Kidney (tissue), 14 donors: Measurements from ENCODE around the gene OLFM3. TPM values are rescaled to one million over a fixed set of nuclear protein-coding genes. Genes with fewer than 3 reads are reported as not detected.

Experiments
- DNase-seq, 5 donors: peaks; one replicate each; pipeline ENCODE4 v3.0.0-alpha.2; 2013 to 2020
- FAIRE-seq: peaks from 2 replicates; lab custom pipeline; 2012; peaks lifted over from hg19 to GRCh38; lab: Jason Lieb, UNC
- H3K27ac ChIP-seq, 2 donors: one replicate each; pipeline ENCODE4 v1.7.0; 2013; ENCODE audit warnings: low read depth in 2 of 2, low read length in 2 of 2, inconsistent platforms in 1 of 2
- H3K27me3 ChIP-seq: one replicate; pipeline ENCODE4 v1.7.1; 2013; ENCODE audit warnings: low read length, inconsistent platforms; ENCODE audit not compliant: control insufficient read depth, insufficient read depth
- H3K36me3 ChIP-seq, 3 donors: one replicate each; pipeline versions ENCODE4 v1.7.0 to v1.7.1; 2013; ENCODE audit warnings: low read length in 3 of 3, control low read depth in 1 of 3, inconsistent platforms in 1 of 3; ENCODE audit not compliant: insufficient read depth in 3 of 3, control insufficient read depth in 2 of 3
- H3K4me1 ChIP-seq, 3 donors: one replicate each; pipeline versions ENCODE4 v1.7.0 to v1.7.1; 2013; ENCODE audit warnings: low read length in 3 of 3, inconsistent platforms in 1 of 3, low read depth in 1 of 3; ENCODE audit not compliant: control insufficient read depth in 2 of 3, insufficient read depth in 2 of 3
- H3K4me3 ChIP-seq, 3 donors: one replicate each; pipeline versions ENCODE4 v1.7.0 to v1.8.1; 2013; ENCODE audit warnings: low read length in 3 of 3, control low read depth in 1 of 3, inconsistent platforms in 1 of 3
- H3K9ac ChIP-seq, 3 donors: one replicate each; pipeline versions ENCODE4 v1.7.0 to v1.7.1; 2013; ENCODE audit warnings: low read length in 3 of 3, control low read depth in 1 of 3, inconsistent platforms in 1 of 3
- H3K9me3 ChIP-seq, 3 donors: one replicate each; pipeline versions ENCODE4 v1.7.0 to v1.7.1; 2013; ENCODE audit warnings: low read length in 3 of 3, control low read depth in 1 of 3, inconsistent platforms in 1 of 3; ENCODE audit not compliant: control insufficient read depth in 2 of 3, insufficient read depth in 1 of 3
- intact Hi-C: fragments of 100-400 bp; cut with DNase I; formaldehyde crosslinking; loops from one replicate; pipeline ENCODE4 v1.11.1; 2022
- polyA plus RNA-seq: library from polyadenylated mRNA; stranded (reverse); fragments of 350-450 nt; fragmentation: Illumina TruSeq; extraction: RNeasy Lipid Tissue Mini Kit (QIAGEN cat#74804); gene quantifications from one replicate; pipeline ENCODE4 v1.2.3, GENCODE V29; 2014; ENCODE audit warnings: low read depth, low replicate concordance; ENCODE audit not compliant: insufficient read depth
- total RNA-seq: library from RNA; stranded (reverse); fragmentation: NEBNext Ultra II Directional; extraction: Animal tissue kit (Norgen Biotek cat#: 25700); gene quantifications from one replicate; pipeline ENCODE4 v1.2.1, GENCODE V29; 2021
- TF ChIP-seq, protein P1 (sequence below): IDR thresholded peaks from 3 replicates; pipeline ENCODE4 v1.5.1; 2012; ENCODE audit warnings: mild to moderate bottlenecking, moderate library complexity, borderline replicate concordance; ENCODE audit not compliant: insufficient read depth; ENCODE audit errors: extremely low read depth
- donor health status: control.
- donor health status: control.
- donor health status: control.
- donor health status: control.
- donor health status: control.
- donor health status: DM: yes; HTN: yes; CAD: no.
- donor health status: Normal renal cell carcinoma (clear cell type).

OLFM3 gene
- total and polyA plus RNA-seq, 2 donors from 2014 or later: 0.41 TPM; not detected in 1

- no peak overlapping the region for H3K4me3 ChIP-seq
- no peaks in the 10 kb centered on the region for H3K27me3 ChIP-seq
- DNase-seq (no peak), FAIRE-seq (no peak)
- intact Hi-C loops: no loop called here
- H3K9me3 ChIP-seq: no peaks in the 10 kb centered on the region
- no peaks in the 10 kb centered on the region for H3K4me1 ChIP-seq
- no peak overlapping the region for H3K27ac ChIP-seq
- no peak overlapping the region for H3K9ac ChIP-seq
- TF ChIP-seq, protein P1, sequence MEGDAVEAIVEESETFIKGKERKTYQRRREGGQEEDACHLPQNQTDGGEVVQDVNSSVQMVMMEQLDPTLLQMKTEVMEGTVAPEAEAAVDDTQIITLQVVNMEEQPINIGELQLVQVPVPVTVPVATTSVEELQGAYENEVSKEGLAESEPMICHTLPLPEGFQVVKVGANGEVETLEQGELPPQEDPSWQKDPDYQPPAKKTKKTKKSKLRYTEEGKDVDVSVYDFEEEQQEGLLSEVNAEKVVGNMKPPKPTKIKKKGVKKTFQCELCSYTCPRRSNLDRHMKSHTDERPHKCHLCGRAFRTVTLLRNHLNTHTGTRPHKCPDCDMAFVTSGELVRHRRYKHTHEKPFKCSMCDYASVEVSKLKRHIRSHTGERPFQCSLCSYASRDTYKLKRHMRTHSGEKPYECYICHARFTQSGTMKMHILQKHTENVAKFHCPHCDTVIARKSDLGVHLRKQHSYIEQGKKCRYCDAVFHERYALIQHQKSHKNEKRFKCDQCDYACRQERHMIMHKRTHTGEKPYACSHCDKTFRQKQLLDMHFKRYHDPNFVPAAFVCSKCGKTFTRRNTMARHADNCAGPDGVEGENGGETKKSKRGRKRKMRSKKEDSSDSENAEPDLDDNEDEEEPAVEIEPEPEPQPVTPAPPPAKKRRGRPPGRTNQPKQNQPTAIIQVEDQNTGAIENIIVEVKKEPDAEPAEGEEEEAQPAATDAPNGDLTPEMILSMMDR: no peak
- H3K36me3 ChIP-seq: no peaks in the 10 kb centered on the region
Measured at GRCh38 chr1:101902199-101902598, 94.5 kb downstream of the OLFM3 start.

DNA sequence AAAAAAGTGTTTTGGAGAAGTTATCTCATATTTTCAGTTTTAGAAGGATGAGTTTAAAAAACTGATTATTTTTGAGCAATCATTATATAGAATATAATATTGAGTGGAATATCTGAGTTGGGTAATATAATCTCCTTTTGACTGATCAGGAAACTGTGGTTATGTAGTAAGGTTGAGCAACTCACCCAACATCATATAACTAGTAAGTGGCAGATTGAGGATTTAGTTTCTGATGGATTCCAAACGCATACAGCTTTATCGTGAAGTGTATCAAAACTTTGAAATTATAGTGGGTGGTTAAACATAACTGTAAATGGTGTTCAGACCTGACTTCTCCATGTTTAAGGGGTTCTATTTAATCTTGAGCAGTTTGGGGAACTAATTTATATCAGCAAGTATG lies 98.6 kb downstream of the OLFM3 start:
- Histone ChIP-seq H3K27ac (no peak overlapping the region), H3K36me3 (no peaks in the 10 kb centered on the region), H3K9me3 (no peaks in the 10 kb centered on the region), H3K4me1 (no peaks in the 10 kb centered on the region), H3K4me3 (no peak overlapping the region), H3K9ac (no peak overlapping the region), H3K27me3 (no peaks in the 10 kb centered on the region)
- DNase-seq: no peak
- no peak for FAIRE-seq
- intact Hi-C loops: no loop called here
- TF ChIP-seq, protein P1: no peak

GRCh38 chr1:101884621-101885020 lies 112.1 kb downstream of the OLFM3 start:
- no peak overlapping the region for H3K27ac ChIP-seq
- DNase-seq: no peak
- FAIRE-seq: no peak
- no peaks in the 10 kb centered on the region for H3K36me3 ChIP-seq
- H3K27me3 ChIP-seq: no peaks in the 10 kb centered on the region
- no peaks in the 10 kb centered on the region for H3K9me3 ChIP-seq
- TF ChIP-seq, protein P1: no peak
- intact Hi-C loops: no loop called here
- no peaks in the 10 kb centered on the region for H3K4me1 ChIP-seq
- no peak overlapping the region for H3K9ac ChIP-seq
- H3K4me3 ChIP-seq: no peak overlapping the region

DNA sequence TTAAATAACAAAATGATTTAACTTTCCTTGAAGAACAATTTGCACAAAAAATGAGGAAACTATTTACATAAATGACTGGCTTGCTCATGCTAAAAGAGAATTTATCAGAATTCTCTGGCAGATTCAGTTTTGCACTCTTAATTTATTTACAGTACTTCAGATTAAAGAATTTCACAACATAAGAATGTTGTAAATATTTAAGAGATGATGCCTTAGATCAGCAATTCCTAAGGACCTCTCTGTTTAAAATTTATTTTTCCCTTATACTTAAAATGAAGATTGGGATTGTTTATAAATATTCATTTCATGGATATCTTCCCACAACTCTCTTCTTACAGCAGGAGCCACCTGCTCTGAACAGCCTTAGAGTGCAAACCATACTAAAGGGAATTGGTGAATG lies 120.8 kb downstream of the OLFM3 start:
- no peak for FAIRE-seq
- TF ChIP-seq, protein P1: no peak

More for the DNA sequence above, 120.8 kb downstream of the OLFM3 start:
- Histone ChIP-seq H3K9ac (no peak overlapping the region), H3K27me3 (no peaks in the 10 kb centered on the region), H3K4me1 (no peaks in the 10 kb centered on the region), H3K27ac (no peak overlapping the region), H3K4me3 (no peak overlapping the region), H3K36me3 (no peaks in the 10 kb centered on the region), H3K9me3 (no peaks in the 10 kb centered on the region)
- intact Hi-C loops: no loop called here
- no peak for DNase-seq
